HG02642 (cell line): ENCODE measurements around the gene PHF23.

Experiments used
- ATAC-seq: cut with Tn5 transposase; IDR thresholded peaks from one replicate; pipeline ENCODE4 v1.9.1; 2021; ENCODE audit warnings: mild to moderate bottlenecking; ENCODE audit not compliant: unreplicated experiment, poor library complexity

PHF23 gene

DNA sequence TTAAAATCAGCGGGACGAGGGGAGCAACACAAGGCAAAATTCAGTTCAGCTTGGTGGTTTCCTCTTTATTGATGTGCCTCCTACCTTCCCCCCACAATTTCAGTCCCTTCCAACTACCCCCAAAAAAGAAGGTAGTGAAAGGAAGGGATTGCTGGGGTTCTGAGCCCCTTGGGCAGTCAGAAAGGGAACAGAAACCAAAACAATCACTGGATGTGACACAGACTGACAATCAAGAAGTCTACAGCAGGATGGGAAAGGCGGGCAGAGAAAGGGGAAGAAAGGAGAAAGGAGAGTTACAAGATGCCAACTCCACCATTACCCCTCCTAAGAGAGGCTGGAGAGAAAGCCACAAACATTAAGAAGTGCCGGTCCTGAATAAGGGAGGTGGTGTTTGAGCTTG, 1.1 kb upstream of the PHF23 start:
- no peak for ATAC-seq

DNA sequence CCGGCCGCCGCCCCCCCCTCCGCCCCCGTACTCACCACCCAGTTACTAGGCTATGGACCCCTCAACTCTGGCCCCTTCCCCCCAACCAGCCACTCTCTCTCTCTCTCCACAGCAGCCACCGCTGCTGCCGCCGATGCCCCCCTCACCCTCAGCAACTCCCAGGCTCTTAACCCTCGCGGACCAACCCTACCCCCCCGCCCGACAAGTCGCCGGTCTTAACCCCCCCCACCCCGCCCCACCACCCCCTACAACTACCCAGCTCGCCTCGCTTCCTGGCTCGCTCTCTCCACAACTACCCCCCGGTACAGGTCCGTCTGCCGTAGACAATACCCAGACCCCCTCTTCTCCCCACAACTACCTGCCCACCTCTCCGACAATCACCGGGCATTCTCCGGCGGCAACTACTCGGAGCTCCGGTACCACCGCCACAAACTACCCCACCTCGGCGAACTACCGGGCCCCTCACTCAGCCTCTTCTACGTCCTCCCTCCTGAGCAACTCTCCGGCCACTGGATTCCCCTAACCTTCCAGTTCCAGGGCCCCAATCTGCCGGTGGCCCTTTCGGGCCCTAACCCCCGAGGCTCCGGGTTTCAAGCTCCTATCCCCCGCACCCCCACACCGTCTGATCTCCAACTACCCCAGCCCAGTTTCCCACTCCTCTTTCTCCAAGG, 702 bp downstream of the PHF23 start:
- ATAC-seq = no peak

DNA sequence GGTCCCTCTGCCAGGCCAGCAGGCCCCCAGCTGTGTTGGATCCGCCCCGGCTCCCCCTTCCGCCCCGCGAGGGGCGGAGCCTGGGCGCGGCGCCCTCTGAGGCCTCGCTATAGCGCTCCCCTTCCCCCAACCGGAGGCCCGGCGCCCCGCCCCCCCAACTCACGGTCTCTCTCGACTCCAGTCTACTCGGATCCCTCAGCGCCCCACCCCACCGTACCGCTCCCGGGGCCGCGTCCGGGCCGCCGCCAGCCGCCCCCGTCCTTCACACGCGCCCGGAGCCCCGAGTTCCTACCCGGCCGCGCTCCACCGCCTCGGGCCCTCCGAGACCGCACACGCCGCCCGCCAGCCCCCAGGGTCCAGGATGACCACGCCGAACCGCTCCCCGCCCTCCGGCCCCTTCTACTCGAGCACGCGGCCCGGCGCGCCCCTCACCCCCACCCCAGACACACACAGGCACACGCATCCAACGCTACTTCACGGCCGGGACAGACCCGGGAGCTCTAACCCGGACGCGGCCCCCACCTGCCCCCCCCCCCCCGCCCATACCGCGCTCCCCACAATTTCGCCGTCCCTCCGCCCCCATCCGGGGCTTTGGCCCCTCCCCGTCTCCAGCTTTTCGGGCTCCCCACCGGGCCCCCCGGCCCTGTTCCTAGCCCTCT, 1.4 kb downstream of the PHF23 start:
- ATAC-seq = peak; percentile 14

DNA sequence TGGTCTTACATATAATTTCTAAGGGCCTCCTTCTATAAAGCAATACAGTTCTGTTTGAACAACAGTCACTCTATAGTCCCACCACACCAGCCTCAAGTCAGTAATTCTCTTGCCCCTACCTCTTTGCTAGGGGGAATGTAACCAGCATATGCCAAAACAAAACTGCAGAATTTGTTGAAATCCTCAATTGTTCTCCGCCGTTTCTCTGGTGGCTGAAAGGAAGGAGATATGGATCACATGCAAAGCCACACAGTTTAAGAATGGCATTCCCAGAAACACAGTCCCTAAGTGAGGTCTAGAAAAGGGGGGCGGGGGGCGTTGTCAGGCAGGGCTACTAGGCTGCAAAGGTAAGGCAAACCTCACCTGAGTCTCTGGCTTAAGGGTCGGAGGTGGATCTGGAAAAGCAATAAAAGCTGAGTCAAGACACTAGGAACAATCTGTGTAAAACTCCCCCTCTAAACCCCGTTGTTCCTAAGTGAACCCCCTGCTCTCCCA, 1.9 kb downstream of the PHF23 start:
- no peak for ATAC-seq

DNA sequence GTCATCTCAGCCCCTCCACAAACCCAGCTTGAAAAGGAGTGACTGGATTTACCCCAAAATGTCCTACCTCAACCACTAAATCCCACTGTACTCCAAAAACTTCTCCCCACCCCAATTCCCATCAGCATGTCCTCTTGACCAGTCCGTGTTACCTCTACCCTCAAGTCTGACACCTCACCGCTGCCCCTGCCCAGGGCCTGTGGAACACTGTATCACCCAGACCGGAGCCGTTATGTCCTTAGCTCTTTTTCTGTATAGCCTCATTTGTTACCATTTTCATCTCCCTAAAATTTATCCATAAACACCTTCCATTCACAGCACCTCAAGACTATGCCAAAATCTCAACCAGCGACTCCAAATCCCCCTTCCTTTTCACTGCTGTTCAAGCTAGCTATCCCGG, 2.4 kb downstream of the PHF23 start:
- ATAC-seq = no peak

DNA sequence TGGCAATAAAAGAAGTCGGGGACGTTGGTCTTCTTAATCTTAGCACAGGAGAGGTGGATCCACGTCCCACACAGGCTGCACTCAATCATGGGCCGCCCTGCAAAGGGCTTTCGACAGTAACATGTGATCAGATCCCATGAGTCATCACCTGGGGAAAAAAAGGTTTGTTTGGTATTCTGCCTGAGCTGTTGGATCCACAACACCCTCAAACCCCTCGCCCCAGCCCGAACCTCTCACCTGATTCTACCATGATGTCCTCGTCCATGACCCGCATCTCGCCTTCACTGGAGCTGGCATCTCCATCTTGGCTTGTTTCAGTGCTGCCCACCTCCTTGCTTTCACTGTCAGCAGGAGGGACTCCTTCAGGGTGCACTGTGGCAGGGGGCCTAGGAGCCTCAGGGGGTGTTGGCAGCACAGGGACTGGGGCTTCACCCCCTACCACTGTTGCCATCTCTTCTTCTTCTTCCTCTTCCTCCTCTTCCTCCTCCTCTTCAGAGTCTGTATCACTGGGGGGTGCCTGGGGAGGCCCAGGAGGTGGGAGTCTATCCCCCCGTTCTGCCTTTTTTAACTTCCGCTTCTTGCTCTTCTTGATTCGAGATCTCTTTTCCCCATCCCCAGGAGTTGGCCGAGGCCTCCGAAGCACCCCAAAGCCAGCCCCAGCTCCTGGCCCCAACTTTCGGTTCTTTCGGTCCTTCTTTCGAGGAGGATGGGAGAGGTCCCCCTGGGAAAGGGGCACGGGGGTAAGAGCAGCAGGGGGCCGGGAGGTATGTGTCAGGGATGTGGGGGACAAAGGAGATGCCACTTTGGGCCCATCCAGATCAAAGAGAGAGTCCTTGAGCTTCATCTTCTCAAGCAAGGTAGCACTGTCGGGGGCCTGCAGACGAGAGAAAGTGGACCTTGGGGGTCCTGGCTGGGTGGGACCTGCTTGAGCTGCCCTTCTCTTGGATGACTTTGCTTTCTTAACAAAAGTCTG, 3.3 kb downstream of the PHF23 start:
- ATAC-seq = no peak

DNA sequence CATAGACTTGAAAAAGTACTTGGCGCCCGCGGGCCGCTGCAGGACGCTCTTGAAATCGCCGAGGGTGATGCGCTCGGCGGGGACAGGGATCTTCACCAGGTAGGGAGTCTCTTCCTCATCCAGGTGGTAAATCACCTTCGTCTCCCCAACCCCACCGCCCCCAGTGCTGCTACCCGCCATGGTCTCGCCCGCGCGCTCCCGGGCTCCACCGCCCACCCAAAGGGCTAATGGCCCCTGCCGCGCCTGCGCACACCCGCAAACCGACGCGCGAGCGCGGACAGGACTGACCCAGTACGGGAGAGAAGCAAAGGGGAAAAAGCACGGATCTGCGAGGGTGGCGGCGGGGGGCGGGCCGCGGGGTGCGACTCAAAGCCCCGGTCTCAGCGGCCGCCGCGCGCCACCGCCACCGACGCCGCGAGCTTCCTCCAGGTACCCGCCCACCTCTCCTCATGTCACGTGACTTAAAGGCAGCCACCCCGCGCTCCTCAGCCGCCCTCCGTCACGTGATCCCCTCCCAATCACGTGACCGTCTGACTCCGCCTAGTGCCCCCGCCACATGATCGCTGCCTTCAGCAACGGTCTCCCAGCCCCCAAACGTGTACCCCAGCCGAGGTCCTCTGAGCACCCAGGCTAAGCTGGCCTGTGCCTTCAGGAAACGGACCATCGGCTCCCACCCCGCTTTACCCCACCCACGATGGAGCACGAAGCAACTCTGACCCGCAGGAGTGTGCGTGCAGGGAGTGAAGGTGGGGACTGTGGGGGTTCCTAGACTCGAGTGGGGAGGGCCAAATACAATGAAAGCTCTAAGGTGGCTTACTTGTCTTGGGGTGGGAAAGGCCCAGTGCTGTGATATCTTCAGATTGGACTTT, 4.9 kb downstream of the PHF23 start, which contains the start of gene DVL2:
Gene DVL2 (minus strand): TSS at position 435 of the 869 bp plus-strand sequence. CDS start 255 bp downstream, at position 180.
- ATAC-seq = peak; percentile 61

DNA sequence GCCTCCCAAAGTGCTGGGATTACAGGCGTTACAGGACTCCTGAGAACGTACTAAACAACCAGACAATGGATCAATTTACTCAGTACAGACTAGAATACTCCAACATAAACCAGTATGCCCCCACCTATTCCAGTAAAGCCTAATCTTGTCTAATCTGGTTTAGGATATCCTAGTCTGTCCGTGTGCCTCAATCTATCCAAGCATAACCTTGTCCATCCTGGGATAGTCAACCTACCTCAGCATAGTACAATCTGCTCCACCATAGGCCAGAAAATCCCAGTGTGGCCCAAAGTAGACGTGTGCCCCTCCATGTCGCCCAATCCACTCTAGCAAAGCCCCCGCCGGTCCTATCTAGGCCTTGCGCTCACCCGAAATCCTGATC, 5.6 kb downstream of the PHF23 start:
- ATAC-seq = no peak

DNA sequence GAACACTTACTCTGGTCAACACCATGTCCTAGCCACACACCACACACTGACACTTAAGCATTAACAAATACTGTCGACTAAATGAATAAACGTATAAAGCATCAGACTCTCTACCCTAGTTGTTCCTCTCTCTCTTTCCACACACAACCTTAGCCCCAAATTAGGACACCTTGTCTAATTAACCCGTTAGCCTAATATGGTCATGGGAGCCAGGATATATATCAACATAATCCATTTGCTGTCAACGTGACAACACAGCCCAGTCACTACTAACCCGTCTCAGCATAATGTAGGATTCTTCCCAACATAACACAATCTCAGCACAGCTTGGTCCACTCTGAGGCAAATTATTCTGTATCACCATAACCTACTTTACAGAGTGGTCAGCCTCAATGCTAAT, 7.1 kb downstream of the PHF23 start:
- no peak for ATAC-seq

DNA sequence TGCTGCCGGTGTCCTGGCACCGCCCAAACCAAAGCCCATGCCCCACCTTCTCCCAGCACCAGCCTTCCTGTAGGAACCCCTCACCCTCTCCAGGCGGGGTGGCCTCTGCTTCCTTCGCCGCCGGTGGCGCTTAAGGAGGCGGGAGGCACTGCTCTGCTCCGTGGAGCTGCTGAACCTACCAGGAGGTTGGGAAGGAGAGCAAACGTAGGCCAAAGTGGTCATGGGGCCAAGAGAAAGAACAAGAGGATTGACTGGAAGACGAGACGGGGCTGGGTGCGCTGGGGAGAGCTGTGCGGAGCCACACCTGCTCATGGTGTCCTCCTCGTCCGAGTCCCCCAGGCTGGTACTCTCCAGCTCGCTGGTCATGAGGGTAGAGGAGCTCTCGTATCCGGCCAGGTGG, 9.8 kb downstream of the PHF23 start:
- no peak for ATAC-seq

DNA sequence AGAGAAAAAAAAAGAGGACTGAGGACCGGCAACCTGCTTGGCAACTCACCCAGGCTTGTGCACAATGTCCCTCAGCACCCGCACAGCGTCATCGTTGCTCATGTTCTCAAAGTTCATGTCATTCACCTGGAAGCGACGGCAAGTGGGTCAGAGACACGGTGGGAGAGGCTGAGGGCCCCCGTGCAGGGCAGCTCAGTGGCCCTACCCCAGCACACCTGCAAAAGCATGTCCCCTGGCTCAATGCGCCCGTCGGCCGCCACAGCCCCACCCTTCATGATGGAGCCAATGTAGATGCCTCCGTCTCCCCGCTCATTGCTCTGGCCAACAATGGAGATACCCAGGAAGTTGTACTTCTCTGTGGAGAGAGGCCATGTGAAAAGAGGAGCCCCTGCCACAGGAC, 10.3 kb downstream of the PHF23 start:
- ATAC-seq = no peak

DNA sequence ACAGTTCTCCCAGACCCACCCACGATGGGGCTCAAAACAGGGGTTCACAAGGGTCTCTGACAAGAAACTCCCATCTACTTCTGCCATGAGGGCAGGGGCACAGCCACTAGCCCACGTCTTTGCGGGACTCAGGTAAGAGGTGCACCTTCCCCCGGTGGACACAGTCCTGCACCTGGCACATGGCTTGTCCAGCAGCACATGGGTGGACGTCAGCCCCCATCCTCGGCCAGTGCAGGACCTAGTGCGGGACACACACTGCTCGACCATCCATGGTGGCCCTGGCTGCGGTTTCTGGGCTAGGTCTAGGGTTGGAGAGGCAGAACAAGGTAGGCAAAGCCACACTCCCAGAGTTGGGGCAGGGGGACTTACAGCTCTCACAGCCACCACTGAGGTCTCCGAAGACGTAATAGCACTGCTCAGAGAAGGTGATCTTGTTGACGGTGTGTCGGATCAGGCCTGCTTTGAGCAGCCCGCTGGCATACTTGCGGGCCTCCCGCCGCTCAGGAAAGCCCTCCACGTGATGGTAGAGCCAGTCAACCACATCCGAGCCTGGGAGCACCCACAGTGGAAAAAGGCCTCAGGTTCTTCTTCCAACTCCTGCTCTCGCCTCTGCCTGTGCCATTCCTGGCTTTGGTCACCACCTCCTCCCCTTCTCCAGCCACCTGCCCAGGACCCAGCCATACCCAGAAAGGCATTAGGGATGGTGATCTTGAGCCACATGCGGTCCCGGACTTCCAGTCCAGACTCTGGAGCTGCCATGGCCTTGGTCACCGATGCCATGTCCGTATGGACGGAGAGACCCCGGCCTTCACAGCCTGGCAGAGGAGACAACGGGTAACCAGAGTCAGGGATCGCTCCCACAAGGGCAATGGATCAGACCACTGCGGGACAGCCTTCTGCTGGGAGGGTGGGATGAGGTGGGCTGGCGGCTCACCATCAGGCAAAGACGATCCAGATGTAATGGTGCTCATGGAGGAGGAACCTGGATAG, 12.2 kb downstream of the PHF23 start:
- no peak for ATAC-seq

DNA sequence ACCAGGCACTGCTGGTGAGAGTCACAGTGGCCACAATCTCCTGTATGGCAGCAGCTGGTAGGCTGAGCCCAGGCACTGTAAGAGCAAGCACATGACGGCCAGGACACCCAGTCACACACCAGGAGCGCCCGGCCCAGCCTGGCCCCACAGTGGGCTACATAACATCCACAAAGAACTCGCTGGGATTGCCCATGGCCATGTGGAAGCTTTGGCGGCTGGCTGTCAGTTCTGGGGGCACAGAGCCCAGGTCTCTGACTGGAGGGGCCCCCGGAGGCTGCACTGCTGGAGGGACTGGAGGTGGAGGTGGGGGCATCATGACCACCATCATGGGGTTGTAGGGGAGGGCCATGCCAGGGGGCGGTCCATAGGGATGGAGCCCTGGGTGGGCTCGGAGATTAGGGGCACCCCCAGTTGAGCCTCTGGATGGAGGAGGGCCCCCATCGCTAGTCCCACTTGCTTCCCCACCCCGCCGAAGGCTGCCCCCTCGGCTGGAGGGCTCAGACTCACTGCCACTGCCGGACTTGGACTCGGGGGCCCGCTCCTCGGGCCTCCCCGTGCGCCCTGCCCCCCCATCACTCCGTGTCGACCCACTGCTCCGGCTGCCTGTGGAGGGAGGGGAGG, 13.4 kb downstream of the PHF23 start:
- ATAC-seq = no peak

DNA sequence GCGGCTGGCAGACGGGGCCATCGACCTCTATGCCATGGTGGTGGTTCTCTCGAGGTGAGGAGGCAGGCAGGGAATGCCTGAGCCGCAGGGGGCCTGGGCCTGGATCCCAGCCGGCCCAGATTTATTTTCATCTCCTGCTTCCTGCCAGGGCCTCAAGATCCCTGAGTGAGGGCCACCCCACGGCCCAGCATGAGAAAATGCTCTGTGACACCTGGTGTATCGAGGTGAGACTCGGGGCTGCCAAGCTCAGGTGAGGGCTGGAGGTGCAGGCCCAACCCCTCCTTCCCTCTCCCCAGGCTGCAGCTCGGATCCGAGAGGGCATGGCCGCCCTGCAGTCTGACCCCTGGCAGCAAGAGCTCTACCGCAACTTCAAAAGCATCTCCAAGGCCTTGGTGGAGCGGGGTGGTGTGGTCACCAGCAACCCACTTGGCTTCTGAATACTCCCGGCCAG, 14.6 kb downstream of the PHF23 start:
- no peak for ATAC-seq

DNA sequence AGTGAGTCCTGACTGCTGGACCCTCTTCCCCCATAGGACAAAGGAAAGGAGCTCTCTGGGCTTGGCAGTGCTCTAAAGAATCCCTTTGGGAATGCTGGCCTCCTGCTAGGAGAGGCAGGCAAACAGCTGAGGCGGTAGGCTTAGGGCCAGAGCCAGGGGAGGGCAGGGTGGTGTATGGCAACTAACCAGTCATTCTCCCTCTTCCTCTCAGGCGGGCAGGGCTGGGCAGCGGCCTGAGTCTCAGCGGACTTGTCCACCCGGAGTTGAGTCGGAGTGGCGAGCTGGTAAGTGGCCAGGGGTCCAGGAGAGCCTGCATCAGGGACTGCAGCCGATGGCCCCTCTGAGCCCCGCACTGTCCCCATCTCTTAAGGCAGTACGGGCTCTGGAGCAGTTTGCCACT, 15.1 kb downstream of the PHF23 start:
- ATAC-seq = no peak

DNA sequence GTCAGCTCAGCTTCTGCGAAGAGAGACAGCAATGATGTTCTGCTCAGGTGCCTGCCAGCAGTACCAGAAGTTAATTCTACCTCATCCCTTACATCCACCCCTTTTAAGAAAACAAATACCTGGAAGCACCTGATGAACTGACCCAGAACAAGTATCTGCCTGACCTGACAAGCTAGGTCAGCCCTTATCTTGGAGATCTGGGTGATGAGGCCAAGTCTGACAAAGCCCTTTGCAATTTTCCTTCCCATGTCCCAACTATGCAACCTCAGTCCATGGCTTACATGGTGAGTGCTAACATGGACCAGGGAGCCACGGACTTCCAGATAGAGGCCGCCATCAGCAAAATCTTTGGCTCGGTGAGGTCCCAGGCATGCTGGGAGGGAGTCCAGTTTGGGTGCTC, 15.9 kb downstream of the PHF23 start:
- no peak for ATAC-seq

DNA sequence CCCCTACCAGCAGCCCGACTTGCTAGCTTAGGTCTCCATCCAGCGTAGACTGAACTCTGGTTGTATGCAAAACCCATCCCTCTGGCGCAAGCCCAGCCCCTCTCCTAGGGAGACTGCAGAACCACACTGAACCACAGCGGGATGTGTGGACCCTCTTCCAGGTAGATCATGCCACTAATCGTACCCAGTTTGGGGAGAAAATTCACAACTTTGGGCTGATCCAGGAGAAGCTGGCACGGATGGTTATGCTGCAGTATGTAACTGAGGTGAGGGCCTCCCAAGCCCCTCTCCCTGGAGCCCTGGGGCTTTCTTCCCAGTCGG, 16.3 kb downstream of the PHF23 start:
- no peak for ATAC-seq
